HL-60 (cell line): ENCODE measurements around the gene HMCN2.

Experiments used
- GABPA ChIP-seq: IDR thresholded peaks from 2 replicates; pipeline ENCODE4 v1.6.1; 2012; ENCODE audit warnings: low read depth
- TF ChIP-seq, protein P1 (sequence below): IDR thresholded peaks from one replicate; pipeline ENCODE4 v1.5.1; 2011; ENCODE audit warnings: low read length, control low read depth, inconsistent platforms; ENCODE audit not compliant: insufficient read depth

DNA sequence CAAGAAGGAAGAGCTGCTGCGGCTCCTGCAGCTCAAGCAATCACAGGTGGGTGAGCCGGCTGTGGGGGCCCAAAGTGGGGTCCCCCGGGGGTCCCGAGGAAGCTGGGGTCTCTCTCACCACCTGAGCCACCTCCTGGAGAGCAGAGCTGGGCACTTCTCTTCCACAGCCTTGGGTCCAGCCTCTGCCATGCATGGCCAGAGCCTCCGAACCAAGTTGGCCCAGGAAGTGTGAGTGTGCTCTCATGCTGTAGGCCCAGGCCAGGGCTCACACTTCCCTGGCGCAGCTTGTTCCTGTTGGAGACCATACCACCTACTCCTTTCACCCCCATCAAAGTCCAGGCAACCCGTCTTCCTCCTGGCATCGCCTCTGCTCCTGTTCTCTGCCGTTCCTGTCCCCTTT, 19.7 kb downstream of the HMCN2 start:
- TF ChIP-seq, protein P1, sequence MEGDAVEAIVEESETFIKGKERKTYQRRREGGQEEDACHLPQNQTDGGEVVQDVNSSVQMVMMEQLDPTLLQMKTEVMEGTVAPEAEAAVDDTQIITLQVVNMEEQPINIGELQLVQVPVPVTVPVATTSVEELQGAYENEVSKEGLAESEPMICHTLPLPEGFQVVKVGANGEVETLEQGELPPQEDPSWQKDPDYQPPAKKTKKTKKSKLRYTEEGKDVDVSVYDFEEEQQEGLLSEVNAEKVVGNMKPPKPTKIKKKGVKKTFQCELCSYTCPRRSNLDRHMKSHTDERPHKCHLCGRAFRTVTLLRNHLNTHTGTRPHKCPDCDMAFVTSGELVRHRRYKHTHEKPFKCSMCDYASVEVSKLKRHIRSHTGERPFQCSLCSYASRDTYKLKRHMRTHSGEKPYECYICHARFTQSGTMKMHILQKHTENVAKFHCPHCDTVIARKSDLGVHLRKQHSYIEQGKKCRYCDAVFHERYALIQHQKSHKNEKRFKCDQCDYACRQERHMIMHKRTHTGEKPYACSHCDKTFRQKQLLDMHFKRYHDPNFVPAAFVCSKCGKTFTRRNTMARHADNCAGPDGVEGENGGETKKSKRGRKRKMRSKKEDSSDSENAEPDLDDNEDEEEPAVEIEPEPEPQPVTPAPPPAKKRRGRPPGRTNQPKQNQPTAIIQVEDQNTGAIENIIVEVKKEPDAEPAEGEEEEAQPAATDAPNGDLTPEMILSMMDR, result no peak
- TF ChIP-seq GABPA, result no peak
